HG02973 (cell line): ENCODE data around the gene CACNA1B.

ENCODE experiments used
- ATAC-seq: cut with Tn5 transposase; IDR thresholded peaks from one replicate; pipeline ENCODE4 v1.9.1; 2021; ENCODE audit warnings: moderate library complexity; ENCODE audit not compliant: unreplicated experiment

The CACNA1B gene

DNA sequence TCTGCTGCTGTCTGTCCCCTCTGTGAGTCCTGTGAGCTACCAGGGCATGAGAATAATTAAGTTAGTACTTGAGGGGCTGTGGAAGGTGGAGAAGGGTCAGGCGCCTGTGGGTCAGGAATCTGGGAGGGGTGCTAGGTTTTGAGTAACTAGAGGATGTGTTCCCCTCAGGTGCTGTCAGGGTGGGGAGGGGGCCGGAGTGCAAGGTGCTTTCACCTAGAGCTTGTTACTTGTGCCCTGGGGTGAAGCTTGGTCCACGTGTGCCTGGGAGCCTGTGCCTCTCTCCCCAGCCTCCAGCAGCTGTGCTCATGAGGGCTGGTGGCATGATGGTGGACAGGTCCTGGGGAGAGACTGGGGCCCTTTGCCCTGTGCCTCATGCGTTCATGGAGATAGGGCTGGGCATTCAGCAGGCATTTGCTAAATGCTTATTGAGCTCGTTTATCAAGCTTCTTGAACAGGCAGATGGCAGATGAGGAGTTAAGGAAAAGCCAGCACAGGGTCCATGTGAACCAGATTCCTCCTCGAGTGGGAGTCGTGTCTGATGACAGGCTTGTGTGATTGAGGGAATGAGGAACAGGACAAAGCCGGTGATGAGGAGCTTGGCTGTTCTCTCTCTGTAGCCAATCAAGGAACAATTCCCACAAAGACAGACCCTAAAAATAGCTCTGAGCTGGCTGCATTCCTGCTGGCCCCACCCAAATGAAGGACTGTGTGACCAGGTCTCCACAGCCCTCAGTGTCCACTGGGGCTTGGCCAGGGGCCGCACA is 40.9 kb downstream of the CACNA1B start:
- ATAC-seq: no peak

DNA sequence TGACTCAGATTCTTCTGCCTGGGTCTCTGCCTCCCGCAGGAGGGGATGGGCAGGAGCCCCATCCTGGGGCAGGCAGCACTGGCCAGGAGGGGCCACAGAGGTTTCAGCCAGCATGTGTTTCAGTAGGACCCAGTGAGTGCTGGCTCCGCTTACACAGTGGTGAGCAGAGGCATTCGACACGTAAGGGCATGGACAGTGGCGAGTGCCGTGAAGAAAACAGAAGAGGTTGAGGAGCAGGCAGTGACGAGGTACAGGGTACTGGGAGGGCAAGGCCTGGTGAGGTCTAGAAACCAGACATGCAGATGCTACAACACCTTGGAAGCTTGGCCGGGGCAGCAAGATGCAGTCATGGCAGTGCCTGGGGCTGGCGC is 41.5 kb downstream of the CACNA1B start:
- no peak for ATAC-seq

- ATAC-seq: no peak
These were observed 42.1 kb downstream of the CACNA1B start for GRCh38 chr9:137919649-137920141.

GRCh38 chr9:137920753-137921152 is 43.2 kb downstream of the CACNA1B start:
- no peak for ATAC-seq

DNA sequence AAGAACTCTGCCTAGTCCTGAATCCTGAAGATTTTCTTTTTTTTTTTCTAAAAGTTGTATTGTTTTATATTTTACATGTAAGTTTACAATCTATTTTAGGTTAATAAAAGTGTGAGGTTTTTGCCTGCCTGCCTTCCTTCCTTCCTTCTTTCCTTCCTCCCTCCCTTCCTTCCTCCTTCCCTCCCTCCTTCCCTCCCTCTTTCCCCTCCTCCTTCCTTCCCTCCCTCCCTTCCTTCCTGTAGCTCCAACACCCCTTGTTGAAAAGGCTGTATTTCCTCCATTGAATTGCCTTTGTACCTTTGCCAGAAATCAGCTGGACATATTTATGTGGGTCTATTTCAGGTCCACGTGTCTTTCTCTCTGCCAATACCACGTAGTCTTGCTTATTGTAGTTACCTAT is 46.6 kb downstream of the CACNA1B start:
- no peak for ATAC-seq

GRCh38 chr9:137924761-137925369 is 47.3 kb downstream of the CACNA1B start:
- ATAC-seq: no peak

- no peak for ATAC-seq
These were observed 66.1 kb downstream of the CACNA1B start for GRCh38 chr9:137943655-137944054.

GRCh38 chr9:137945581-137945980 is 68.0 kb downstream of the CACNA1B start:
- no peak for ATAC-seq

- no peak for ATAC-seq
These were observed 69.4 kb downstream of the CACNA1B start for GRCh38 chr9:137946993-137947392.

DNA sequence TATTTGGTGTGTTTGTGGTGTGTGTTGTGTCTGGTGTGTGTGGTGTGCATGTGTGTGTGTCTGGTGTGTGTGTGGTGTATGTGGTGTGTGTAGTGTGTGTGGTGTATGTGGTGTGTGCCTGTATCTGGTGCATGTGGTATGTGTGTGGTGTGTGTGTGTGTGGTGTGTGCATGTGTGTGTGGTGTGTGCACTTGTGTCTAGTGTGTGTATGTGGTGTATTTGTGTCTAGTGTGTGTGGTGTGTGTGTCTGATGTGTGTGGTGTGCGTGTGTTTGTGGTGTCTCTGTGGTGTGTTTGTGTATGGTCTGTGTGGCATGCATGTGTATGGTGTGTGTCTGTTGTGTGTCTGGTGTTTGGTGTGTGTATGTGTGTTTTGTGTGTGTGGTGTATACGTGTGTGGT is 71.1 kb downstream of the CACNA1B start:
- no peak for ATAC-seq

DNA sequence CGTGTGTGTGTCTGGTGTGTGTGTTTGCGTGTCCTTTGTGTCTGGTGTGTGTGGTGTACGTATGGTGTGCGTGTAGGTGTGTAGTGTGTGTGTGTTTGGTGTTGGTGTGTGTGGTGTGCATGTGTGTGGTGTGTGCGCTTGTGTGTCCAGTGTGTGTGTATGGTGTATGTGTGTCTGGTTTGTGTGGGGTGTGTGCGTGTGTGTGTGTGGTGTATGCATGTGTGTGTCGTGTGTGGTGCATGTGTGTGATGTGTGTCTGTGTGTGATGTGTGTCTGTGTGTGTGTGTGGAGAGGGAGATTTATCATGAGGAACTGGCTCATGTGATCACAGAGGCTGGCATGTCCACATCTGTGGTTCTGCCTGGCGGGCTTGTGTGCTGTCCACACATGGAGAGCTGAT is 71.7 kb downstream of the CACNA1B start:
- no peak for ATAC-seq

- ATAC-seq: no peak
These were observed 73.5 kb downstream of the CACNA1B start for GRCh38 chr9:137951107-137951506.

GRCh38 chr9:137951597-137952490 is 74.3 kb downstream of the CACNA1B start:
- ATAC-seq: no peak

- no peak for ATAC-seq
These were observed 75.5 kb downstream of the CACNA1B start for GRCh38 chr9:137952976-137953666.

DNA sequence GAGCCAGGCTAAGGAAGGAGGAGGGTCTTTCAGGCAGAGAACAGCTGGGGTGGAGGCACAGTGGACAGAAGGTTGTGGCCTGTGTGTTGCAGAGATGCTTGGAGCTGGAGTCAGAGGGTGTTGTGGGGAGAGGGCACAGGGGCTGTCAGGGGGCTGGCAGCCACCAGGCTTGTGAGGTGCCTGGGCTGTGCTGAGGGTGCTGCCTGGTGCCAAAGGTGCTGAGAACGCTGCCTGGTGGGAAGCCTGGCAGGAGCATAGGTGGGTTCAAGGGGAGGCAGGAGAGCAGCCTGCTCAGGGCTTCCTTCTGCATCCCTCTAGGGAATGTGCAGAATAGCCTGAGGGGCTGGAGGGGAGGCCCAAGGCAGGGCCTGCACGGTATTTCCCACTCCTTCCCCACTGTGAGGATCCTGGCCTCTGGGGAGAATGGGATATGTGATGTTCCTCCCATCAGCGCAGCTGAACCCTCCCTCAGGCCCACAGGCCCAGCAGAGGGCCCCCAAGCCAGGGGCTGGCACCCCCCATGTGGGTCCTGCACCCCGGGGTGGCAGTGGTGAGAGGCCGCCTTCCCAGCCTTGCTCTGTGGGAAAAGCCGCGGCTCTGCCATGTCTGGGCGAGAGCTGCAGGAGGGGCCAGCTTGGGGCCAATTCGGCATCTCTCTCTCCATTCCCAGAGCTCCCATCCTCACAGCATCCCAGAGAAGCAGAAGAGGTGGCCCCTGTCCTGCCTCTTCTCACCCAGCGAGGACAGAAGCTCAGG is 76.3 kb downstream of the CACNA1B start:
- no peak for ATAC-seq

- ATAC-seq: no peak
These were observed 77.6 kb downstream of the CACNA1B start for GRCh38 chr9:137955224-137955570.

DNA sequence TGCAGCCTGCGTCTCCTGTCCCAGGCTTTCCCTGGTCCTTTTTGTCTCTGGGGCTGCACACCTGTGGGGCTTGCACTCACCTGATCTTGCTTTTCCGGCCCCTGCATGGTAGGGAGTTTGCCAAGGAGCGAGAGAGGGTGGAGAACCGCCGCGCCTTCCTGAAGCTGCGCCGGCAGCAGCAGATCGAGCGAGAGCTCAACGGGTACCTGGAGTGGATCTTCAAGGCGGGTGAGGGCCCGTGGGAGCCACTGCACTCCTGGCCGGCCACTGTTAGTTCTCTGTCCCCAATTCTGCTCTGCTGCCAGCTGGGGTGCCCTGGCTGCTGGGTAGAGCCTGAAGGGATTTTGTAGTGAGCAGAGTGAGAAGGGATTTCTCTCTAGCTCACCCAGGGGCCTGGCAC is 78.0 kb downstream of the CACNA1B start:
- ATAC-seq: no peak

DNA sequence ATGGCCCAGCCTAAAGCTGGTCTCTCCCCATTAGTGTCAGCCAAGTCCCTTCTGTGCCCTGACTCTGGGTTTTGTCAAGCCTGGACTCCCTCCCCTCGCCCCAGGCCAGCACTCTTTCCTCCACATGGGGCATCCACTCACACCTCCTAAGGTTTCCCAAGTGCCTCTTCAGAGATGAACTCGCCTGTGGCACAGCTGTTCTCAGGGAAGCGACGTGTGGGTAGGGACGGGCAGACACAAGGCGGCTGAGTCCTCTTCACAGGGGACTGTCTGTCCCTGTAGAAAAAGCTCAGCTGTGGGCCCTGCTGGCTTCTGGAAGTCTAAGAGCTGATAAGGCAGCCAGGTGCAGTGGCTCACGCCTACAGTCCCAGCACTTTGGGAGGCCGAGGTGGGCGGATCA is 78.5 kb downstream of the CACNA1B start:
- no peak for ATAC-seq

GRCh38 chr9:137956688-137957385 is 79.3 kb downstream of the CACNA1B start:
- no peak for ATAC-seq
